Hematopoietic multipotent progenitor cell treated with erythropoietin and hydrocortisone succinate and interleukin-3 and kit ligand, for 8 days (in vitro differentiated cells): ENCODE measurements around the gene SPRR3.
"Not testable (repeated sequence)": the region's sequence is repeated elsewhere in the genome, so short reads cannot be mapped to it uniquely, and the experiment has no call there.

Source experiments
- DNase-seq: peaks from one replicate; pipeline ENCODE4 v3.0.0-alpha.2; 2015

SPRR3 gene

DNA sequence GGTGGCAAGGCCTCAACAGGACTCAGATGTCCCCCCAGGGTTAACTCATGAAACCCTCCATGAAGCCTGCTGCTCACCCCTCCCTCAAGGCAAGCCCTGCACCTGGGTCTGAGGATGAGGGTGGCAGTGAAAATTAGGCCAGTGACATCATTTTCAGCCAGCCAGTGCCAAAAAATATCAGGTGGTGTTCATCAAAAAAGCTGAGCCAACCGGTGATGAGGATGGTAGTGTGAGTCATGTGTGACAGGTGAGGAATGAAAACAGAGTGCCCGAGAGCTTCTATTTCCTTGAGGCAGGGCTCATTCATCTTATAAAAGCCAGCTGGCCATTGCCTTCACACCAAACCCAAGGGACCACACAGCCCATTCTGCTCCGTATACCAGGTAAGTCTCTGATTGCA lies 17.8 kb upstream of the SPRR3 start, which contains the start of gene SPRR1A:
SPRR1A (plus strand) TSS at position 339 of the 400 bp plus-strand sequence. CDS start 1,150 bp downstream, outside the sequence.
- DNase-seq = no peak

DNA sequence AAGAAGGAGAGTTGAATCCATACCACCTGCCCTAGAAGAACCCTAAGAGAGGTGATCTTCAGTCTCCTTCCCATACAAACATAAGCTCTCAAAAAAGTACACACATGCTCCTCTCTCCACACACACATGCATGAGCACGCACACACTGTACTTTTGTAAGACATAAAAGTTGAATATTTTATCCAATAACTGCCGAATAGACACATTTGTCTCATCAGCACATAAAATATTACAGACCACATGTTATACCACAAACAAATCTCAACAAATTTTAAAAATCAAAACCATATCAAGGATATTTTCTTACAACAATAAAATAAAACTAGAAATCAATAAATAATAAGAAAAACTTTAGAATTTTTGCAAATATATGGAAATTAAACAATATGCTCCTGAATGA lies 15.0 kb upstream of the SPRR3 start:
- no peak for DNase-seq

DNA sequence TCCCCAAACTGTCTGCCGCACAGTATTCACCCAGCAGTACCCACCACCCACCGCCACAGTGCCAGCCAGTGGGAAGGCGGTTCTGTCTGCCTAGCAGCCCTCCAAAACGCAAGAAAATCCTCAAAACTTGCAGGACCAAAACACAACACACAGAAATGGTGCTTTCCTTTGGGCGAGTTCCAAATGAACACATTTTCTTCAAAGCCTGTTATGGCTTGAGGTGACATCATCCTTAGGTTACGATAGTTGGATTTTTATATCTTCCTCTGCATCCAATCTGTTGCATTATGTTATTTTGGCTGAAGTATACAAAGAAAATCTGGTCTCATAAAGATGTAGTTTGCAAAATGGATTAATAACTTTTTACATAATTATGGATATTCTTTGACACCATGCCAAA lies 8.4 kb upstream of the SPRR3 start:
- DNase-seq = no peak

DNA sequence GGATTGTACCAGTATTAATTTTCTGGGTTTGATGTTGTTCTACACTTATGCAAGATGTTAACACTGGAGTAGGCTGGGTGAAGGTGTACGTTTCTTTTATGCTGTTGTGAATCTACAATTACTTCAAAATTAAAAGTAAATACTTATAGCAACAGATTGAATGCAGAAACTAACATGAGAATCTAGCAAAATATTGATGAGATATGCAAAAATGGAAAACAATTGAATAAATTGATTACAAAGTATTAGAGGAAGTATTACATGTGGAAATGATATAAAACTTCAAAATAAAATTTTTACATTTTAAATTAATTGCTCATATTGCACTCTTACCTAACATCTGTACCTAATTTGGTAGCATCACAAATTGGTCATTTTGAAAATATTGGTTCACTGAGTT lies 5.7 kb upstream of the SPRR3 start:
- DNase-seq = no peak

DNA sequence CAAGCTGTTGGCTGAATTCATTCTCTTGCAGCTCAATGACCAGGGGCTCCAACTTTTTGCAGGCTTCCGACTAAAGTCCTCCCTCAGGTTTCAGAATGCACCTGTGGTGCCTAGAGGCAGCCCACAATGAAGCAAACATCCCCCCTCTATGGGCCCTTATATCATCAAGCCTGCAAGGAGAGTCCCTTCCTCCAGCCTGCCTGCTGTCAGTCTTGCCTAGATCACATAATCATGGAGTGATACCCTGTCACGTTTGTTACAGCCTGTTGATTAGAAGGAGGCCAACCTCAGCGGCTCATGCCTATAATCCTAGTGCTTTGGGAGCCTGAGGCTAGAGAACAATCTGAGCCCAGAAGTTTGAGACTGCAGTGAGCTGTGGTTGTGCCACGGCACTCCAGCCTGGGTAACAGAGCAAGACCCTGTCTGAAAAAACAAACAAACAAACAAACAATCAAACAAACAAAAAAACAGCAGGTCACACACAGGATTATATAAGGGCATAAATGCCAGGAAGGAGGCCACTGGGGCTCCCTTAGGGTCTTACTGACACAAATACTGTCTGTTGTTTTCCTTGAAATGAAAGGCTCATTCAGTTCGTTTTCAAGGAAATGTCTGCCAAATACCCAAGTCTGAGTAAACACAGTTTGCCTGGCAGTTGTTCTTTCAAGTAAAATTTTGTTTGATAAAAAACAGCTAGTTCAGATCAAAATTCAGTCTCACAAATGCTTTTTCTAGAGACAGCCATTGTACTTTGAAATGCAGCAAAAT lies 4.7 kb upstream of the SPRR3 start:
- DNase-seq = no peak

DNA sequence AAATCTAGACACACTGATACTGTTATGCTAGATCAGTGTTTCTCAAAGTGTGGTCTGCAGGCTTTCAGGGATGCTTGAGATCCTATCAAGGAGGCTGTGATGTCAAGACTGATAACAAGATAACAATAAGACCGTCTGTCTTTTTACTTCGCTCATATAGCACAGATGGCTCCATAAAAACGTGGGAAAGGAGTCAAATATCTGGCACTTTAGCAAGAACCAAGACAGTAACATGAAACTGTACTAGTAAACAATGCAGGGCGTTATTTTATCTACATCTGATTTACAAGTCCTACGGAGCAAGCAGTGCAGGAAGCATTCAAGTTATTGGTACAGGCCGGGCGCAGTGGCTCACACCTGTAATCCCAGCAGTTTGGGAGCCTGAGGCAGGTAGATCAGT lies 3.6 kb upstream of the SPRR3 start:
- no peak for DNase-seq

DNA sequence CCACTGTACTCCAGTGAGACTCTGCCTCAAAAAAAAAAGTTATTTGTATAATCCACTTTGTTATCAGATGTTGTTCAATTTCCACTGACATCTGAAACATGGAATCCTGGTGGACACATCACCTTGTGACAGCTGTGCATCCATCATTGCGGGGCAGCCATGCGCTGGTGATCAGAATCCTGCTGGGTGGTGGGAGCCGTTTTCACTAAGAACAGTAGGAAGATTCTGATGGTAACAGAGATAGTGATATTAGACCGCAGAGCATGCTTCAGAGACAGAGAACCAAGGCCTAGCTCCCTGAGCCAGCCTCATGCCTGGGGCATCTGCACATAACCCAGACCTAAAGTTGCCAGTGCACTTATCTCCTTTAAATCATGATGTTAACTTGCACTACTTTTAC lies 3.1 kb upstream of the SPRR3 start:
- no peak for DNase-seq

DNA sequence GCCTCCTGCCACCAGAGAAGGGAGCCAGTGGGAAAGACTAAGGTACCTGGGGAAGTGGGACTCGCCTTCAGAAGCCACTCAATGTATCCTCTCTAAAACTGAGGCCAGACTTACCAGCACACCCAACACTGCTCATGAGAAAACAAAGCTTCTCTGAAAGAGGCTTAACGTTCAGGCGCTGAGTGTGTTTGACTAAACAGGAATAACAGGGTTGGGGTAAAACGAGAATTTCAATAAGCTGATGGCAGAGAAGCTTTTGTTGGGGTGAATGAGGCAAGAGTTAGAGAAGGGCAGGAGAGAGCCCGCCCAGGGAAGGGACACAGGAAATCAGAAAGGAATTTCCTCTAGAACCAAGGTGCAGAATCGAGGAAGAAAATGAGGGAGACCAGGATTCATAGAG lies 1.7 kb upstream of the SPRR3 start:
- no peak for DNase-seq

DNA sequence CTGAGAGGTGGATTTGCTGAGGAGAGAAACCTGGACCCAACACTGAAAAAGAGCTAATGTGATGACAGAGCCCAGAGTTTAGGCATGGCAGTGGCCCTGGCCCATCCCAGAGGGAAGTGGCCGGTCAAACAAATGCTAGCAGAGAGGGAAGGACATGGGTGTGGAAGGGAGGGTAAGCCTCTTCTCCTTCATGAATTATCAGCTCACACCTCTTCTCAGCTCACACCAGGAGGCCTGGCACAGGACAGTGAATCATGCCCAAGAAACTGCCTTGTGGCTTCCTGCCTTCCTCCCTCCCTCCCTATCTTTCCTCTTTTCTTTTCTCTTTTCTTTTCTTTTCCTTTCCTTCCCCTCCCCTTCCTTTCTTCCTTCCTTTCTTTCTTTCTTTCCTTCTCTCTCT lies 1.3 kb upstream of the SPRR3 start:
- no peak for DNase-seq

DNA sequence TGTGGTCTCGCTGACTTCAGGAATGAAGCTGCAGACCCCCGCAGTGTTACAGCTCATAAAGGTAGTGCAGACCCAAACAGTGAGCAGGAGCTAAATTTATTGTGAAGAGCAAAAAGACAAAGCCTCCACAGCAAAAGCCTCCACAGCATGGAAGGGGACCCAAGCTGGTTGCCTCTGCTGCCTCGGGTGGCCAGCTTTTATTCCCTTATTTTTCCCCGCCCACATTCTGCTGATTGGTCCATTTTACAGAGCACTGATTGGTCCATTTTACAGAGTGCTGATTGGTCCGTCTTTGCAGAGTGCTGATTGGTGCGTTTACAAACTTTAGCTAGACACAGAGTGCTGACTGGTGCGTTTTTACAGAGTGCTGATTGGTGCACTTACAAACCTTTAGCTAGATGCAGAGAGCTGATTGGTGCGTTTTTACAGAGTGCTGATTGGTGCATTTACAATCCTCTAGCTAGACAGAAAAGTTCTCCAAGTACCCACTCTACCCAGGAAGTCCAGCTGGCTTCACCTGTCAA lies 9.7 kb downstream of the SPRR3 start:
- not testable (repeated sequence) for DNase-seq

DNA sequence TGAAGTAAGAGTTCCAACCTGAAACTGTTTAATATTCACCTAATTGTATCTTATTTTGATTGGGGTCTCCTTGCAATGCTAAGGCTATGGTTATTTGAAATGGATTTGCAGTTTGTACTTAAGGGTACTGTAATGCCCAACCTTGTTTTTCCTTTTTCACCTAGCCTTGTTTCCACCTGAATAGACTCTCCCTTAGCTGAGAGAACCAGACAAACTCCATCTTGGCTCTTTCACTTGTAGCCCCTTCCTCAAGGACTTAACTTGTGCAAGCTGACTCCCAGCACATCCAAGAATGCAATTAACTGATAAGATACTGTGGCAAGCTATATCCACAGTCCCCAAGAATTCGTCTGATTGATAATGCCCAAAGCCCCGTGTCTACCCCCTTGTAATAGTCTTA lies 20.3 kb downstream of the SPRR3 start:
- not testable (repeated sequence) for DNase-seq

DNA sequence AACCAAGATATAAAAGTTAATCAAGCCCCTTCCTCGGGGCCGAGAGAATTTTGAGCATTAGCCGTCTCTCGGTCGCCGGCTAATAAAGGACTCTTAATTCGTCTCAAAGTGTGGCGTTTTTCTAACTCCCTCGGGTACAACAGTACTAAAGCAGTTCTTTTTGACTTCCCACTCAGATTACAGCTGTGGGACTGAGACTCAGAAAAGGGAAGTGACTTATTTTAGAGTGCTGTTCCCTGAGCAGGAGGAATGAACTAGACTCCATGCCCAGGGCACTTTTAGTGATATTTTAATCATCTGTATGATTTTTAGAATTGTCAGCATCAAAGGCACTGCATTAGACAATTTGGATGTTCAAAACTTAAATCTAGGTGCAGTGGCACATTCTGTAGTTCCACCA lies 20.8 kb downstream of the SPRR3 start:
- DNase-seq = not testable (repeated sequence)

DNA sequence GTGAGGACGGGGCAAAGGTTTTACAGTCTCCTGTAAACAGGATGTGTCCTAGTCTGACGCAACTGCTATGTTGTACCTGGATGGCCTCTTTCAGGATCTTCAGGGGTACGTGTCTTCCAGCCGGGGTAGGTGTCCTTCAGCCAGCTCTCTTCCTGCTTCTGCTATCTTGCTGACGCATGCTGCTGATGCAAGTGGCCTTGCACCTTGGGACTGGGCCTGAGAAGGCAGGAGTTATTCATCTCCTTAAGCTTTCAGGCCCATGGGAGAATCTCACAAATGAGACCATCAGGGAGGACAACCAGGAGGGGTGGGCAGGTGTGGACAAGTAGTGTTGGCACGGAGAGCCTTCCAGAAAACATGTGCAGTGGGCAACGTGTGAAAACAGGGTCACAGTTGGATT lies 21.6 kb downstream of the SPRR3 start:
- DNase-seq = no peak

DNA sequence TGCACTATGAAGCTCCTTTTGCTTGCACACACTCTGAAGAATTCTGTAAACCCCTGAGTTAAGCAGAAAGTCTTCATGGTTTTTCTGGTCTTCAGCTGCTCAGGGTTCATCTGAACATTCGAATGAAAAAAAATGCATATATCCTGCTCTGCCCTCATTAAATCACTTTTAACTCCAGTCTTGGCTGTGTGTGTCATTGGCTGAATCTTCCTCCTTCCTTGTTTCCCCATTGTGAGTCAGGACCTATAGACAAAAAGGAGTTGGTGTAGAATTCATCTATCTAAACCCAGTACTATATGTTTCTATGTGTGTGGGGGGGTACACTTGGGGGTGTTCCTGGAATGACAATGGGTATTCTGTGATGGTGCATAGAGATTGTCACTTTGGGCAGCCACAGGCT lies 22.9 kb downstream of the SPRR3 start:
- no peak for DNase-seq

DNA sequence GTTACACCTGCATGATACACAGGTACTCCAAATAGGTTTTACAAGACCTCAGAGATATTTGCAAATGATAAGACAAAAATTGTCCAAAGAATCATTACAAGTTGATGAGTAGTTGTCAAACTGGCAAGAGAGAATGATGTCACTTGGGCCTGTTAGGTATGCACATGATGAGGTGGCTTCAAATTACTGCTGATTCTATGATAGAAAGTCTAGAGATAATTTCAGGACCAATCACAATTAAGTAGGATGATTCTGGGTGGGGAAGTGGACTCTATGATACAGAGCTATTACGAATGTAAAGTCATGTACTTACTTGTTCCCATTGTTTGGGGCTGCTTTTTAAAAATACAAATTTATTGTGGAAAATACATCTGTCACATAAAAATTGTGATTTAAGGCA lies 24.2 kb downstream of the SPRR3 start:
- no peak for DNase-seq

DNA sequence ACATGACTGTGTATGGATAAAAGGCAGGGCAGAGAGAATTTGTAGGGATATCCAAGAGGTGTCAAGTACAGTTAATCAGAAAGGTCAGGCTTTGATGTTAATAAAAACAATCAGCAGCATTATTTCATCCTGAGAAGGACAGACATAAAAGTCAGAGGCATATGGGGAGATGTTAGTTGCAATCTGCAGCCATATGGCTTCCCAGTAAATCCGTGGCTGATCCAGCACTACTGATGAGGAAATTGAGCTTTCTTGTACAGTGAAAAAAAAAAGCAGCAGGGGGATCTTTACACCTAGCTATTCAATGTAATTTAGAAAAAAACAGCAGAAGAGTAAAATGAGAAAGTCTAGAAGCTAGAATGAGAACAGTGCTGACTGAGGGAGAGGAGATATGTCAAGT lies 27.2 kb downstream of the SPRR3 start:
- DNase-seq = no peak

DNA sequence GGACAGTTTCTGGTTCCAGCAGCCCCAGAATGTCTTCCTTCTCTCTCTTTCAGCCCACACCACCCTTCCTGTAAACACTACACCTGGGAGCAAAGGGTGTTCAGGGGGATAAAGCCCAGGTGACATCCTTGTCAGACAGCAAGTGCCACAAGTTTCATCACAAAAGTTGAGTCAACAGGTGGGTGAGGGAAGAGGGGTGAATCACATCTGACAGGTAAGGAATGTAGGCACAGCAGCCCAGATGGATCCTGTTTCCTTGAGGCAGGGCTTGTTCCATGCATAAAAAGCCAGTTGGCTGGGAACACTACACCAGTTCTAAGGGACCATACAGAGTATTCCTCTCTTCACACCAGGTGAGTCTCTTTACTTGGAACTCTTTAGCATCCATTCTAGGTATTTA lies 29.3 kb downstream of the SPRR3 start, which contains the start of gene SPRR1B:
SPRR1B (plus strand) TSS at position 309 of the 400 bp plus-strand sequence. CDS start 1,143 bp downstream, outside the sequence.
- DNase-seq = no peak

DNA sequence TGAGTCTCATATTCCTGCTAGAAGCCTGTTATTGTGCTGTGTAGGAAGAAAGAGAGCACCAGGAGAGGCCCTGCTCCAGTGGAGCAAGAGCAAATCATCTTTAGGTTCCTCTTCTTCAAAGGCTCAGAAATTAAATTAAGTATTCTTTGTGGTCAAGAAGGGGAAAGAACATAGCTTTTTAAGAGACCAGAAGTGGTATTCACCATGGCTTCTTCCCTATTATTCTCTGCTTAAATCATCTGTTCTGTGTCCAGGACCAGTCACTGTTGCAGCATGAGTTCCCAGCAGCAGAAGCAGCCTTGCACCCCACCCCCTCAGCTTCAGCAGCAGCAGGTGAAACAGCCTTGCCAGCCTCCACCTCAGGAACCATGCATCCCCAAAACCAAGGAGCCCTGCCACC lies 30.5 kb downstream of the SPRR3 start:
- DNase-seq = no peak

DNA sequence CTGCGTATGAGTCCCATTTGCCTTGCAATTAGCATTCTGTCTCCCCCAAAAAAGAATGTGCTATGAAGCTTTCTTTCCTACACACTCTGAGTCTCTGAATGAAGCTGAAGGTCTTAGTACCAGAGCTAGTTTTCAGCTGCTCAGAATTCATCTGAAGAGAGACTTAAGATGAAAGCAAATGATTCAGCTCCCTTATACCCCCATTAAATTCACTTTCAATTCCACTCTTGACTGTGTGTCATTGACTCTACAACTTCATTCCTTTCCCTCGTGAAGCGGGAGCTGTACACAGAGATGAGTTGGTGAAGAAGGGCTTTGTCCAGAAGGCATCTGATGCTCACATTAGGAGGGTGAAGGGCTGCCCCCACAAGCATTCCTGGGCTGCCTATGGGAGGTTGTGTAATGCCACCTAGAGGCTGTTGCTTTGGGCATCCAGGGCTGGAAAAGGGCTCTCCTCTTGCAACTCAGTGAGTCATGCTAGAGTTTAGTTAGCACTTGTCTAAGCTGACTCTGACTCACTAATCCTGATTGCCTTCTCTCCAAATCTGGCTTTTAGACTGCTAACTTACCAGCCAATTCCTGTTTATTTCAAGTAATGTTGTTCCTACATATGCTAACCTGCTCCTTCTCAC lies 31.2 kb downstream of the SPRR3 start:
- peak; percentile 36 for DNase-seq

DNA sequence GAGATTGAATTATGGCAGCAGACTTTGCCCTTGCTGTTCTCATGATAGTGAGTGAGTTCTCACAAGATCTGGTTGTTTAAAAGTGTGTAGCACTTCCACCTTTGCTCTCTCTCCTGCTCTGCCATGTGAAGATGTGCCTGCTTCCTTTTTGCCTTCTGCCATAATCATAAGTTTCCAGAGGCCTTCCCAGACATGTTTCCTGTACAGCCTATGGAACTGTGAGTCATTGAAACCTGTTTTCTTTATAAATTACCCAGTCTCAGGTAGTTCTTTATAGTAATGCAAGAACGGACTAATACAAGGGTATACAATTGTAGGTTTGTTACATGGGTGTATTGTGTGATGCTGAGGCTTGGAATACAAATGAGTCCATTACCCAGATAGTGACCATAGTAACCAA lies 33.7 kb downstream of the SPRR3 start:
- DNase-seq = no peak

DNA sequence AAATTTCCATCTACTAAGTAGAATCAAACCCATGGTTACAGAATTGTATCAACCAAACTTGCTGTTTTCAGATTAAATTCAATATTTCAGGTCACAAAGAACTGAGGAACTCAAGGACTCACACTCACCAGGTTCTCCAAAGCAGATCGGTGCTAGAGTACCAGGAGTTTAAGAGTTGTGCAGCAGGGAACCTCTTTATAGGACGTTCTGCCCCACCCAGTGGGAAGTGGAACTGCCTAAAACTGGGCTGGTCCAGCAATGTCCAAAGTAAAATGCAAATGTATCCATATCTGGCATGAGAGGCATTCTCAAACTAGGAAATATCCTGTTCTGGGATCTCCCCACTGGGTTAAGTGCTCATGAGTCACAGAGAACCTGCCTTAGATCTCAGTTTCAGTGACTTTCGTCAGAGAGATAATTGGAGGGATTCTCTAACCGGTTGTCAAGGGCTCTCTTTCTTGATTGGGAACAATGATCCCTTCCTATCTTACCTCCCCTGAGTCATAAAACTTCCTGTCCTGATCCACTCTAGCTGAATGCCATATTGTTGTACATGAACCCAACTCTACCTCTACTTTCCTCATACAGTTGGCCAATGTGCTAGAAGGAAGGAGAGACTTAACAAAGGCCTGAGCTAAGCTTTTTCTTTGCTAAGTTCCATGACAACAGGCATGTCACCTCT lies 39.5 kb downstream of the SPRR3 start, which contains the start of gene SPRR2D:
SPRR2D (minus strand) TSS at position 171 of the 682 bp plus-strand sequence. CDS start 774 bp downstream, outside the sequence.
- DNase-seq = no peak

DNA sequence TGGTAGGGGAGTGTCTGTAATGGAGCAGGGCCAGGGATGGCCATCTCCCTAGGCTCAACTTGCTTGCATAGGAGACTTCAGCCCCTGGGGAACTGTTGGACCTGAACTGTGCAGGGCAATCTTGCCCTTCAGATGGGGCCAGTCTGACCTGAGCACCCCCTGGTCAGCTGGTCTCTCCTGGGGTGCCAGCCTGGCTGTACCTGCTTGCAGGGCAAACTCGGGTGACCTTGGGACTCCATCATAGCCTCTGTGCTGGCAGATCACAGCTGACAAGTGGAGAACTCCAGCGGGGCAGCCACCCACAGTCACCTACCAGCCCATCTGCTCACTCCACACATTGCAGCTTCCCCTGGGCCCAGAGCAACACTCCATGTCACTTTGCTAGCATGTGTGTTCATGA lies 47.7 kb downstream of the SPRR3 start:
- no peak for DNase-seq
